Measurements from ENCODE around the gene SLC47A1.

SLC47A1 gene

DNA sequence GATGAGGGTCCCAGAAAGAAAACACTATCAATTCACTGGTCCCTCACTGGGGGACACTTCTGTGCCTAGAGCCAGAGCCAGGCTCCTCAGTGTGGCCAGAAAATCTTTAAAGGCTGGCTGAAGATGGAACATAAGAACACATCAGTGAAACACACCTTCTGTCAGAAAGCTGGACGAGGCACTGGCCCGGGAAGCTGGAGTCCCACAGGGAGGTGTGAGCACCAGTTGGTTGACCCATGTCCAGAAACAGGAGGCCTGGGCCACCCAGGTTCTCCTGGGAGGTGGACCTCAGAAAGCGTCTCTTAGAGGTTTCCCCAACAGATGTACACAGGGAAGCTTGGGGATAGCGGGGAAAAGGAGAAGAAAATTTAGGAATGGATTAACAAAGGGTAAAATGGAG, 58.7 kb downstream of the SLC47A1 start:
- TF ChIP-seq TAF1 (IDR thresholded peaks at IDR 0.05; ENCODE audit: borderline replicate concordance, insufficient read depth, low read length) = no peak
- TF ChIP-seq, protein P1, sequence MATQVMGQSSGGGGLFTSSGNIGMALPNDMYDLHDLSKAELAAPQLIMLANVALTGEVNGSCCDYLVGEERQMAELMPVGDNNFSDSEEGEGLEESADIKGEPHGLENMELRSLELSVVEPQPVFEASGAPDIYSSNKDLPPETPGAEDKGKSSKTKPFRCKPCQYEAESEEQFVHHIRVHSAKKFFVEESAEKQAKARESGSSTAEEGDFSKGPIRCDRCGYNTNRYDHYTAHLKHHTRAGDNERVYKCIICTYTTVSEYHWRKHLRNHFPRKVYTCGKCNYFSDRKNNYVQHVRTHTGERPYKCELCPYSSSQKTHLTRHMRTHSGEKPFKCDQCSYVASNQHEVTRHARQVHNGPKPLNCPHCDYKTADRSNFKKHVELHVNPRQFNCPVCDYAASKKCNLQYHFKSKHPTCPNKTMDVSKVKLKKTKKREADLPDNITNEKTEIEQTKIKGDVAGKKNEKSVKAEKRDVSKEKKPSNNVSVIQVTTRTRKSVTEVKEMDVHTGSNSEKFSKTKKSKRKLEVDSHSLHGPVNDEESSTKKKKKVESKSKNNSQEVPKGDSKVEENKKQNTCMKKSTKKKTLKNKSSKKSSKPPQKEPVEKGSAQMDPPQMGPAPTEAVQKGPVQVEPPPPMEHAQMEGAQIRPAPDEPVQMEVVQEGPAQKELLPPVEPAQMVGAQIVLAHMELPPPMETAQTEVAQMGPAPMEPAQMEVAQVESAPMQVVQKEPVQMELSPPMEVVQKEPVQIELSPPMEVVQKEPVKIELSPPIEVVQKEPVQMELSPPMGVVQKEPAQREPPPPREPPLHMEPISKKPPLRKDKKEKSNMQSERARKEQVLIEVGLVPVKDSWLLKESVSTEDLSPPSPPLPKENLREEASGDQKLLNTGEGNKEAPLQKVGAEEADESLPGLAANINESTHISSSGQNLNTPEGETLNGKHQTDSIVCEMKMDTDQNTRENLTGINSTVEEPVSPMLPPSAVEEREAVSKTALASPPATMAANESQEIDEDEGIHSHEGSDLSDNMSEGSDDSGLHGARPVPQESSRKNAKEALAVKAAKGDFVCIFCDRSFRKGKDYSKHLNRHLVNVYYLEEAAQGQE (IDR thresholded peaks at IDR 0.05; ENCODE audit: insufficient read depth in 1 of 2, low read depth in 2 of 2, low read length in 2 of 2) = no peak
- no peak for TF ChIP-seq SIN3A (IDR thresholded peaks at IDR 0.05; ENCODE audit: borderline replicate concordance, insufficient read depth, low read length)
- TF ChIP-seq POLR2AphosphoS5 (IDR thresholded peaks at IDR 0.05; ENCODE audit: low read depth, low read length) = no peak
- TF ChIP-seq FOXP2 (optimal IDR thresholded peaks at IDR 0.05; ENCODE audit: borderline replicate concordance, extremely low read depth, extremely low read length, insufficient read depth) = no peak

DNA sequence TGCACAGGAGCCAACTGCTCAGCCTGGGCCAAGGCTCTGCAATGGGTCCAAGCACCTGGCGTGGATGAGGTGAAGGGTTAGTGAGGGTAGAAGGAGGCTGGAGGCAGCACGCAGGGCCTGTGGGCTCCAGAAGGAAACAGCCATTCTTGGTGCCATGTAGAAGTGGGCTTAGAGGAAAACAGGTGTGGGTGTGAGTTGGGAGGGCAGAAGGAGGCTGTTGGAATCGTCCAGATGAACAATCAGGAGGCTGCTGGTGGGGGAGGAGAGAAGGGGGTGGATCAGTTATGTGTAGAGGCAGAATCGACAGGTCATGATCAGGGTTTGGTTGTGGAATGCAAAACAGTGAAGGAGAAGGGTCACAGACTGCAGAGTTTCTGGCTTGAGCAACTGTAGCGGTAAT, 63.2 kb downstream of the SLC47A1 start:
- TF ChIP-seq, protein P1 (IDR thresholded peaks at IDR 0.05; ENCODE audit: insufficient read depth in 1 of 2, low read depth in 2 of 2, low read length in 2 of 2) = no peak
- no peak for TF ChIP-seq TAF1 (IDR thresholded peaks at IDR 0.05; ENCODE audit: borderline replicate concordance, insufficient read depth, low read length)
- TF ChIP-seq FOXP2 (optimal IDR thresholded peaks at IDR 0.05; ENCODE audit: borderline replicate concordance, extremely low read depth, extremely low read length, insufficient read depth) = no peak
- no peak for TF ChIP-seq SIN3A (IDR thresholded peaks at IDR 0.05; ENCODE audit: borderline replicate concordance, insufficient read depth, low read length)
- no peak for TF ChIP-seq POLR2AphosphoS5 (IDR thresholded peaks at IDR 0.05; ENCODE audit: low read depth, low read length)

DNA sequence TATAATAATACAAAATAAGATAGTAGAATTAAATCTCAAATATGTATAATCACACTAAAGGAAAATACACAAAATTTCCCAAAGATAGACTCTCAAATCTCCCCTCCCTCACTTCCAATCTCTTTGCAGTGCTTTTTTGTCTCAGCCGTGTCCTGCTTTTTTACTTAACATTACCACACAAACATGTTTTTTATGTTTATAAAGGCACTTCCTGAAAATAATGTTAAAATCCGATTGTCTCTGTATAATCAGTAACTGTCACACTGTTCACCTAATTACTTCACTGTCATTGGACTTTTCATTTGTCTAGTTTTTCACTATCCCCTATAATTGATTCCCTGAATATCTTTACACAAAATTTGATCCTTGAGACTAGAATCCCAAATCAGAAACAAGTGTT, 76.7 kb downstream of the SLC47A1 start:
- TF ChIP-seq, protein P1 (IDR thresholded peaks at IDR 0.05; ENCODE audit: insufficient read depth in 1 of 2, low read depth in 2 of 2, low read length in 2 of 2) = no peak
- no peak for TF ChIP-seq FOXP2 (optimal IDR thresholded peaks at IDR 0.05; ENCODE audit: borderline replicate concordance, extremely low read depth, extremely low read length, insufficient read depth)
- no peak for TF ChIP-seq TAF1 (IDR thresholded peaks at IDR 0.05; ENCODE audit: borderline replicate concordance, insufficient read depth, low read length)
- no peak for TF ChIP-seq SIN3A (IDR thresholded peaks at IDR 0.05; ENCODE audit: borderline replicate concordance, insufficient read depth, low read length)
- no peak for TF ChIP-seq POLR2AphosphoS5 (IDR thresholded peaks at IDR 0.05; ENCODE audit: low read depth, low read length)

DNA sequence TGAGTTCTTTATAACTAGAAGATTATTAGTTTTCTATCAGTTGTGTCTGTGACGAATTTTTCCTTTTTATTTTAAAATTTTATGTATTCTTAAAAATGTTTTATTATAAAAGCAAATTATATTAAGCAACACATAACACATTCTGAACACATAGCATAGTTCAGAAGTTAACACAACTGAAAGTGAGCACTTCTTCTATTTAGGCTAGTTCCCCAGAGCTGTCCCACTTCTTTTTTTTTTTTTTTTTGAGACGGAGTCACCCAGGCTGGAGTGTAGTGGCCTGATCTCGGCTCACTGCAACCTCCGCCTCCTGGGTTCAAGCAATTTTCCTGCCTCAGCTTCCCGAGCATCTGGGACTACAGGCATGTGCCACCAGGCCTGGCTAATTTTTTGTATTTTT, 77.2 kb downstream of the SLC47A1 start:
- TF ChIP-seq FOXP2 (optimal IDR thresholded peaks at IDR 0.05; ENCODE audit: borderline replicate concordance, extremely low read depth, extremely low read length, insufficient read depth) (no peak), SIN3A (IDR thresholded peaks at IDR 0.05; ENCODE audit: borderline replicate concordance, insufficient read depth, low read length) (no peak), TAF1 (IDR thresholded peaks at IDR 0.05; ENCODE audit: borderline replicate concordance, insufficient read depth, low read length) (no peak), POLR2AphosphoS5 (IDR thresholded peaks at IDR 0.05; ENCODE audit: low read depth, low read length) (no peak)
- TF ChIP-seq, protein P1 (IDR thresholded peaks at IDR 0.05; ENCODE audit: insufficient read depth in 1 of 2, low read depth in 2 of 2, low read length in 2 of 2) = no peak

DNA sequence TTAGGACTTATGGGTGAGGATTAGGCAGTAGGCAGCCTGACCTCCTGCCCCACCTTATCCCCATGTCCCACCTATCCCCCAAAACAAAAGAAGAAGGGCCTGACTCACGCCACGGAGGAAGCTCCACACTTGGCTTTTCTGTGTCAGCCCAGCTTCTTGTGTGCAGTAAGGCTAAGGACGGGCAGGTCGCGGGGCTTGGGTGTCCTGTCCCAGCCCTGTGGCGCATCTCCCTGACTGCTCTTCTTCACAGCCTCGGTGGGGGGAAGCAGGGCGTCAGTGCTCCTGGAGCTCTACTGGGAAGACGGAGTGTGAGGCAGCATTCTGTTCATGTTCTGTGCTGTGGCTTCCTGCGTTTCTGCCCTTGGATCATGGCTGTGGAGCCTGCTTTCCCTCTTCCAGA, 80.3 kb downstream of the SLC47A1 start:
- no peak for TF ChIP-seq FOXP2 (optimal IDR thresholded peaks at IDR 0.05; ENCODE audit: borderline replicate concordance, extremely low read depth, extremely low read length, insufficient read depth)
